Stimulated activated CD8-positive, alpha-beta memory T cell treated with anti-CD3 and anti-CD28 coated beads, Interleukin-12 subunit alpha, Interleukin-12 subunit beta, amount 100 ng/mL, for 24 hours (primary cell): Measurements from ENCODE around the gene MST1.

ENCODE experiments used
- DNase-seq: peaks from one replicate; pipeline ENCODE4 v3.0.0-alpha.2; 2020; ENCODE audit errors: extremely low read depth

The MST1 gene

DNA sequence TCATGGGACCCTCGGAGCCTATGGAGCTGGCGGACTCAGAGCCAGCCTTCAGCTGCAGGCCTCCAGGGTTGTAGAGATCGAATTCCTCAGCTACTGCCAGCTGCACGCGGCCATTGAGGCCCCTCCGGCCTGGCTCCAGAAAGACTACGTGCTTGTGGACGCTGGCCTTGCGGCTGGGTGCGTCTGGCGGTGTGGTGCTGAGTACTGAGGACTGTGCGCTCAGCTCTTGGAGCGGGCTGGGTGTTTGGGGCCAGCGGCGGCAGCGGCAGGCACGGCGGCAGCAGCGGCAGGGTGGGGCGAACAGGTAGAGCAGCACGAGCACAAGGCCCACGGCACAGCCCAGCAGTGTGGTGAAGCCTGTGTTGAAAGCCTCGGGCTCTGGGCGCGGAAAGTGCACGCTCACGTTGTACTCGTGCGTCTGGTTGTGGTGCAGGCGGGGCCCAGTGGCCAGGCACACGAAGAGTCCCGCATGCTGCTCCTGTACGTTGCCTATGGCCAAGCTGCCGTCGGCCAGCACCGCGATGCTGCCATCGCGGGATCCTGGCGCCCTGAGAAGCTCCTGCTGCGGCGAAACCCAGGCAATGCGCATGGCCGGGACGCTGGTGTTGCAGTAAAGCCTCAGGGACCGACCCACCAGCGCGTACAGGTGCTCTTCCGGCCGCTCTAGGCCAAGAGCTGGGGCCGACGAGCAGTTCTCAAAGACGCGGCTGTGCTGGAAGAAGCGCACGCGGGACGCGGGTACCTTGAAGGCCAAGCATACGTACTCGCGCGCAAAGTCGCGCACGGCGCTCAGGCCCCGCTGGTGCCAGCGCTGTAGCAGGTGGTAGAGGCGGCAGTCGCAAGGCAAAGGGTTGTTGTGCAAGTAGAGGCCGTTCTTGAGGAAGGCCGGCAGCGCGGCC is 28.9 kb upstream of the MST1 start:
- no peak for DNase-seq

DNA sequence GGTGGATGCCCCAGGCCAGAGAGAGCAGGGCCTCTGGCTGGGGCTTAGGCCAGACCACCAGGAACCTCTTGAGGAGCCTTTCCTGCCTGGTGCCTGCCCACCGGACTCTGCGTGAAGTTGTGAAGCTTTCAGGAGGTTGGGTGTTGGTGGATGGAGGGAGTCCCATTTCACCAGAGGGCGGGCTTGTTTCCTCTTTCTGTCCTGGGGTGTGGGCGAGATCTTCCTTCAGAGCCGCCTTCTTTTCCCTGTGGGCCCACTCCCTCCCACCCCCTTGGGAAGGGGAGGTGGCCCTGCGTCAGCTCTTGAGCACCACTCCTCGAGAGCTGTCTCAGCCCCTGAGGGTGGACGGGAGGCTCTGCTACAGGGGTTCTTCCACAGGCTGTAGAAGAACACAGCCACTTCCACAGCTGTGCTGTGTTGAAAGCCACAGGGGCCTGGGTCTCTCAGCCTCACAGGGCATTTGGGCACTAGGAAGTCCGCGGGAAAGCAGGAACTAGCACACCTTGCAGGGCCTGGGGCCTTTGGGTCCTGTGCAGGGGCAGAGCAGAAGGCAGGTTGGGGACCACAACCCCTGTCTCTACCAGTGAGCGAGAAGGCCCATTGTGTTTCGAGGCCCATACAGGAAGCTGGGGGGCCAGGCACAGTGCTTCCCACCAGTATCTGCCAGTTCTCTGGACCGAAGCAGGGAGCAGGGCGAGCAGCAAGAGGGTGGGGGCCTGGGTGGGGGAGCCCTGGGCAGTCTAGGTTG is 28.1 kb upstream of the MST1 start:
- no peak for DNase-seq

DNA sequence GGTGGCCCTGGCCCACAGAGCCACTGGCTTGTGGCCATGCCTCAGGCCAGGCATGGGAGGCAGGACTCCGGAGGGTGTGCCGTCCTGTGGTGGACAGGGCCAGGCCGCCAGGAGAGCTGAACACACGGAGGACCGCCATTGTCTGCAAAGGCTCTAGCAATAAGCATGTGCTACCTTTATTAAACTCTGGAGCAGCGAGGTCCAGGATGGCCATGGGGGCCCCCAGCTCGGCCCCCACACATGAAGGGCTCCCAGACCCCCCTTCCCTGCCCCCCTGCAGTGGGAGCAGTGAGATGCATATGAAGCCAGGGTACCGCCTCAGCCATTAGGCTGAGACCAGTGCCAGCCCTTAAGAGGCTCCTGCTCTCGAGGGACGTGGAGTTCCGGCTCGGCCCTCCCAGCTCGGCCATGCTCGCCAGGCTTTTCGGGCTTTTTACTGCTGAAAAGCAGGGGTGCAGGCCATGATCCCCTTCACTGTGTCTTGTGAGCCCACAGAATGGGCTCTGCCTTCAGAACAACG is 27.5 kb upstream of the MST1 start:
- DNase-seq, result no peak

DNA sequence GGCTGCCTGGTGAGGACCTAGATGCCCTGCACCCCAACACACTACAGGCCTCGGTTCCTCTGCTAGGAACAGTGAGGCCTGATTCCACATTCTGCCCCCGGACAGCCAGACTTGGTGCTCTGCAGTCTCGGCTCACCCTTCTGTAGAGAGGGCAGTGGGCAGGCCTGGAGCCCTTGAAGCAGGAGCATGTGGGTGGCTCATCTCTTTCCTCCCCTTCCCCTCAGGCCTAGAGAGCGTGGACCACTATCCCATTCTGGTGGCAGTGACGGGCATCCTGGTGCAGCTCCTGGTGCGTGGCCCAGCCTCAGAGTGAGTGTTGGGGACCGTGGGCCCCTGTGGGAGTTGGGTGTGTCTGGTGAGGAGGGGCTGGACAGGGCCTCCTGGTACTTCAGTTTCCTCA is 26.9 kb upstream of the MST1 start:
- no peak for DNase-seq

DNA sequence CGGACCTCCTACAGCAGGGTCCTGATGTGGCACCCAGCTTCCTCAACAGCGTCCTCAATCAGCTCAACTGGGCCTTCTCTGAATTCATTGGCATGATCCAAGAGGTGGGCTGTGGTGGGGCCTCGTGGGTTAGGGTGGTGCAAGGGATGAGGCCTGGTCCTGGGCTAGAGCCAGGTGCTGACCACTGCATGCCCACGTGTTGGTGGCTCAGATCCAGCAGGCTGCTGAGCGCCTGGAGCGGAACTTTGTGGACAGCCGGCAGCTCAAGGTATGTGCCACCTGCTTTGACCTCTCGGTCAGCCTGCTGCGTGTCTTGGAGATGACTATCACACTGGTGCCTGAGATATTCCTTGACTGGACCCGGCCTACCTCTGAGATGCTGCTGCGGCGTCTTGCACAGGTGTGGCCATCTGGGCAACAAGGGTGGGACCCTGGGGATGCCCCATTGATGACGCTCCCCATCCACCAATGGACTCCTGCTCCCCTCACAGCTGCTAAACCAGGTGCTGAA is 26.4 kb upstream of the MST1 start:
- no peak for DNase-seq

DNA sequence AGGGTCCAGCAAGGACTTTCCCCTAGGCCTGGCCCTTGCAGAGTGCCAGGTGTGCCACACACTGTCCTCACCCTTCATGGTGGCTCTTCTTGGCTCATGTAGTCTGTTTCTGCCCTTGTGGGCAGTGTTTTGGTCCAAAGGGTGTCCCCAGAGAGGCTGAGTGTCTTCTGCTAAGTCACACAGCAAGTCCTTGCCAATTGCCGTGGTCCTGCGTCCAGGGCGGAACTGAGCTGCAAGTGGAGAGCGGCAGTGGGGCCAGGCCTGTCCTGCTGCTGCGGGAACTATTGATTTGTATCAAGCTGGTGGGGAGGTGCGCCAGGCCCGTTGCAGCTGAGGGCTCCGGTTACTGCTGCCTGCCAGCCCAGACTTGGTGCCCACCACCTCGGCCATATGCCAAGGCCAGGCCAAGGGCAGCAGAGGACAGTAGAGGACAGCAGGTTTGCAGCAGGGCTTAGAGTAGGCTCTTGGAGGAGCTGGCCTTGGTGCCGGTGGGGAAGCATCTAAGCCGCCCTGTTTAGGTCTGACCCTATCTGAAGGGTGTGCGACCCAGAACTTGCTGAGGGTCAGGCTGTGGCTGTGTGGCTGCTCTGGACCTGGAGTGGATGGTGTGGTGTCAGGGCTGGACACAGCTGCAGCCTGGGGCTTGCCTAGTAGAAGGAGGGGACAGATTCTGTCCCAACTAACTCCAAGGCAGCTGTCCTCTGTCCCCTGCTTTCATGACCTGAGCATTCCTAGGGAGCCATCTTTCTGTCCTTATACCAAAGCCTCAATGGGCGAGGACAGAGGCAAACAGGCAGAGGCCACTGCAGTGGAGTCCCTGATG is 25.7 kb upstream of the MST1 start:
- no peak for DNase-seq

DNA sequence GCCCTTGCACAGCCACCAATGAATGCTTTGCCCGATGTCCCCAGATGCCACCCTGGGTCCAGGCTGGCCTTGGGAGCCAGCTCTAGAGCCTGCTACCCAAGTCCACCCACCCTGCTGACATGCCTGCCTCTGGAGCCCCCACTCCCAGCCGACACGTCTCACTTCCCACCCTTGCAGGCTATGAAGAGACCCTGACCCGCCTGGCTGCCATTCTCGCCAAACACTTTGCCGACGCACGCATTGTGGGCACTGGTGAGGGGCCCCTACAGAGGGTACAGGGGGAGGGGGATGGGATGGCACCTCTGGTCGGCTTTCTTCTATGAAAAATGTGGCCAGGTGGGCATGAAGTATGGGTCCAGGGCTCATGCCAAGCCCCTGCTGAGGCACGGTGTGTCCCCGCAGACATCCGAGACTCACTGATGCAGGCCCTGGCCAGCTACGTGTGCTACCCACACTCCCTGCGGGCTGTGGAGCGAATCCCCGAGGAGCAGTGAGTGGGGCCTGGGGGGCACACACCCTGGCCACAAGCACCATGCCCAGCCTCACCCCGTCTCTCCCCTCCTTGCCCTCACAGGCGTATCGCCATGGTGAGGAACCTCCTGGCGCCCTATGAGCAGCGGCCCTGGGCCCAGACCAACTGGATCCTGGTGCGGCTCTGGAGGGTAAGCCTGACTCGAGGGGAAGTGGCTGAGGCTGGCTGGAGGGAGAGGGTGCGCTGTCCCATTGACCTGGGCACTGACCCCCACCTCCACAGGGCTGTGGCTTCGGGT is 24.2 kb upstream of the MST1 start:
- no peak for DNase-seq

DNA sequence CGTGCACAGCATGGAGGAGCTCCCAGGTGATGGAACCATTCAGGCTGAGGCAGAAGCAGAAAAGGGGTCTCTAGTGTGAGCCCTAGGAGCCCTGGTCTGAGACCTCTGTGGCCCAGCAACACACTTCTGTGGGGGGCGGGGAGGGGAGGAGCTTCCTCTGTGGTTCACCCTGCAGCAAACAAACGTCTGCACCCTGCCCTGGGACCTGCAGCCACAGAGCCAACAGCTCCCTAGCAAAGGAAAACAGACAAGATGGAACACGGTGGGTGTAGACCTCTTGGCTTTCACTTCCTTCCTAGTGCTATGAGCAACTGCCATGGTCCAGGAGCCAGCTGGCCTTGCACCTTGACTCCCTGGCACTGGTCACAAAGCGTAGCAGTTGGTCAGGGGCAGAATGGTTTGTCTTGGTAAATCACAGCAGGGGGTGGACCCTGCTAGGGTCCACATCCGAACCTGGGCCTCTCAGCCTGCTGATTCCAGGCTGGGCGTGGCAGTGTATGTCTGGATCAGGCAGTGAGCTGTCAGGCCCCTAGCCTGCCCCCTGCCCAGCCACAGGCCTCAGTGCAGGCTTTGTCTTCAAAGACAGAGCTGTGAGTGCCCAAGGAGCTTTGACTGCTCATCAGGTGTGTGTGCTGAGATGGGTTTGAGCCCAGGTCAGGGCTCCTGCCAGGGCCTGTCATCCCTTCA is 23.5 kb upstream of the MST1 start:
- no peak for DNase-seq

DNA sequence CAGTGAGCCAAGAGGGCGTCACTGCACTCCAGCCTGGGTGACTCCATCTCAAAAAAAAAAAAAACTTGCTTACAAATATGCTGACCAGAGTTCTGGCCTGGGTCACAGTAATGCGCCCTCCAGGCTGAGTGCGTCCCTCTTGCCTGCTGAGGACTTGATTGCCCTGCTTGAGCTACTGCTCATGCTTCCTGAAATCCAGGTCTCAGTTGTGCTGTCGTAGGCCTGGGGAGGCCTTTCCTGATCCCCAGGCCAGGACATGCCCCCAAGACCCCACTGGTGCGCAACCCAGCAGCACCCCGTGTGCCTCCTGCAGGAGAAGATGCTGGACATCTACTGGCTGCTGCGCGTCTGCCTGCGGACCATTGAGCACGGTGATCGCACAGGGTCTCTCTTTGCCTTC is 22.9 kb upstream of the MST1 start:
- DNase-seq, result no peak

DNA sequence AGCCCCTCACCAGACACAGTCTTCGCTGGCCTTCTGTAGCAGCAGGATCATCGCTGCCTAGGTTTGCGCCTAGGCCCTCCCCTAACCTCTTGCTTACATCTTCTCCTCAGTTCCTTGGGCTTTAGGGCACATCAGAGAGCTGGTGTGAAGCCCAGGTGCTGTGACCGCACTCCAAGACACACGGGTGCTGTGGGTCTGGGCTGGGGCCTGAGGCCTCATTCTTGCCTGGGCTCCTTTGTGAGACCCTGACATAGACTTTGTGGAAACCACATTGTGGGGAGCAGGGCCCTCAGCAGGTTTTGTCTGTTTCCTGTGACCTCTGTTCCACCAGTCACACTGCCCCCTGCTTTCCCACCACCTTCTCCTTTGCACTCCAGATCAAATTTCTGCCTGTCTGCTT is 22.2 kb upstream of the MST1 start:
- DNase-seq, result no peak

DNA sequence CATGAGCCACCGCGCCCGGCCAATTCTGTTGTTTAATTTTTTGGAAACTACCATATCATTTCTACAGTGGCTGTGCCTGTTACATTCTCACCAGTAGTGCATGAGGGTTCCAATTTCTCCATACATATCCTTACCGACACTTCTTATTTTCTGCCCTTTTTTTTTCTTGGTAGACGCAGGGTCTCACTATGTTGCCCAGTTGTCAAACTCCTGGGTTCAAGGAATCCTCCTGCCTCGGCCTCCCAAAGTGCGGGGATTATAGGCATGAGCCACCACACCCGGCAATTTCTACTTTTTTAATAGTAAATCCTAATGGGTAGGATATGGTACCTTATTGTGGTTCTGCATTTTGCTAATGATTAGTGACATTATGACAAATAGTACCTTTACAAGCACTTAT is 20.6 kb upstream of the MST1 start:
- no peak for DNase-seq

DNA sequence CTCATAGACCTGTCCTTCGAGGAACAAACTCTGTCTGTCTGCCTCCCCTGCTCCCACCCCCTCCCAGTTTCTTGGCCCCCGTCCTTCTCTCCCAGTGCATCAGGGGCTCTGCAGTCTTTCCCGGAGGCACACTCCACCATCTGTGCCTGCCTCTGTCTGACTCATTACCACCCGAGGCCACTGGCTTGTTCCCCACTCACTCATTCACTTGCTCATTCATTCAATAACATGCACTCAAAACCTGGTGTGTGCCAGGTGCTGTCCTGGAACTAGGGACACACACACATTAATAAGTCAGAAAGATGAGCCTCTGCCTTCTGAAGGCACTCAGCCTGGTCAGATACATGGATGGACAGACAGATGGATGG is 17.8 kb upstream of the MST1 start:
- DNase-seq, result no peak

DNA sequence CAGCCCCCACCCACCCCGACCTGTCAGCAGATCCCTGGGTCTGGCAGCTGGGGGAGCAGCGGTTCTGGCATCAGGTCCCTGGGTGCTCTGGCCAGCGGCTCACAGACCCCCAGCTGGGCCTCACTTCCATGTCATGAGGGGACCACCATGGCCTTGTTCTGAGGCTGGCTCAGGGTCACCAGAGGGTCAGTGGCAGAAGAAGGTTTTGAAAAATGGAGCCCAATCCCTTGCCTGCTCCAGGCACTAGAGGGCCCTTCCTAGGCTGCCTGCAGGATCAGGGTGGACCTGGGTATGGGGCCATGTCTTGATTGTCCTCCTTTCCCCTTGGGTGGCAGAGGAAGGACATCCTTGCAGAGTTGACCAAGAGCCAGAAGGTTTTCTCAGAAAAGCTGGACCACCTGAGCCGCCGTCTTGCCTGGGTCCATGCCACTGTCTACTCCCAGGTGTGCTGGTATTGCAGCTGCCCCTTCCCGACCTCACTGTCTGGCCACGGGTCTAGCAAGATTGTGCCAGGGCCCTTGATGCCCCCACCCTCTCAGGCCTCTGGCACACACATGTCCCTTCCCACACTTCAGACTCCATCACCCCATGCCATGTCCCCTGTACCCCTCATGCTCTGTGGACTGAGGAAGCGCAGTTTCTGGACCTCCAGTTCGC is 17.3 kb upstream of the MST1 start:
- no peak for DNase-seq

DNA sequence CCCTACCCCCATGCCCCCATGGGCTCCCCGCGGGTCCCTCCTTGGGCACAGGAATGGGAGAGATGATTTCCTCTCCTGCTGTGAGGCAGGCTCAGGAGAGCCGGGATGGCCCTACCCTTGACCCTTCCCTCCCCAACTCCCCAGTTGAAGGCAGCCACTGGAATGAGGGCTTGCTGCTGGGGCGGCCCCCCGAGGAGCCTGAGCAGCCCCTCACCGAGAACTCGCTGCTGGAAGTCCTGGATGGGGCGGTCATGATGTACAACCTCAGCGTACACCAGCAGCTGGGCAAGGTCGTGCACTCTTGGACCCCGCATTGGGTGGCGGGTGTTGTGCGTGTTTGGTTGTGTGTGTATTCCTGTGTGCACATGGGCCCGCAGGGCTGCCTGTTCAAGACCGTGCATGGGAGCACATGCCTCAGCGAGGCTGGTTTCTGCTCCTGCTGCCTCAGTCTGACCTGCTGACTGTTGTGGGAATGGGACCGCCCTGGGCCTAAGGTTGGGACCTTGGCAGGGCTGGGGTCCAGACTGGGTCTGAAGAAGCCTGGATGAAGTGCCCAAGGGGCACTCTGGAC is 16.2 kb upstream of the MST1 start:
- no peak for DNase-seq

DNA sequence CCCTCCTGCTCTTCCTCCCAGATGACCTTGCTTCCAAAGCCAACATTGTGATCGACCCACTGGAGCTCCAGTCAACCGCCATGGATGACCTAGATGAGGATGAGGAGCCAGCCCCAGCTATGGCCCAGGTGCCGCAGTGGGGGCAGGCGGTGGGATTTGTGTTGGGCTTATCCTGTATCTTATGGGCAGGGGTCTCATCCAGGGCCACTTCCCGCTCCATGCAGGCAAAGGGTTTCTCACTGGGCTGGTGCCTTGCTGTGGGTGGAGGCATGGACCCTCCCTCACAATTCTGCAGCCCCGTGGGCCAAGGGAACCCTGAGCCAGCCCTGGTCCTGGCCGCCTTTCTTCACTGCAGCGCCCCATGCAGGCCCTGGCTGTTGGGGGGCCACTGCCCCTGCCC is 15.4 kb upstream of the MST1 start:
- no peak for DNase-seq

DNA sequence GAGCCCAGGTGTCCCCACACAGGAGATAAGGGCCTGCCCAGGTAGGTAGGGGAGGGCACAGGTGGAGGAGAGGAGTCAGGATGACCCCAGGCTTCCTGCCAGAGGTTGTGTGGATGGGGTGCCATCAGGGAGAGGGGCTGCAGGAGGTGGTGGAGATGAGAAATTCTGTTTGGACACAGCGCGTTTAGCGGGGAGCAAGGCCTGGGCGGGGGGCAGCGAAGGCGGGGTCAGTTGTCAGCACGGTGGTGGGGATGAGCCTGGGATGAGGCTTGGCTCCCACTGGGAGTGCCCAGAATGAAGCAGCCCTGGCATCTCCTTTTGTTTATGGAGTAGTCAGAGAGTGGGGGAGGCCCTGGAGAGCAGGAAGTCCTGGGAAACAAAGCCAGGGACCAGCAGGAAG is 14.7 kb upstream of the MST1 start:
- DNase-seq, result no peak

DNA sequence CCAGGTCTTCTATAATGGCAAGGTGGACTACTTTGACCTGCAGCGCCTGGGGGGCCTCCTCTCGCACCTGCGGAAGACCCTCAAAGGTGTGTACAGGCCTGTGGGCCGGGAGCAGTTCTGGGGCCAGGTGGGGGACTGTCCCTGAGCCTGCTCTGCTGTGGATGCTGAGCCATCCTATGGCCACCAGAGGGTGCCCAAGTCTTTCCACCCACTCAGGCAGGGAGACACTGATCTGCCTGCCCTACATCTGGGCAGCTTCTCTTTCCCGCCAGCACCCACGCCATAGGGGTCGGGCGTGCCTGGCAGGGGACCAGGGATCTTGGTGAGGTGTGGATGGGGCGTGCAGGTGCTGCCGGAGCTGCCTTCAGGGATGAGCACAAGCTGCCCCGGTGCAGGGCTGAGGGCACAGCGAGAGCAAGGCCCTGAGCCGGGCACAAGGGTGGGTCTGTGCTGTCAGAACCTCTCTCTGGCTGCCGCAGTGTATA is 14.2 kb upstream of the MST1 start:
- no peak for DNase-seq

DNA sequence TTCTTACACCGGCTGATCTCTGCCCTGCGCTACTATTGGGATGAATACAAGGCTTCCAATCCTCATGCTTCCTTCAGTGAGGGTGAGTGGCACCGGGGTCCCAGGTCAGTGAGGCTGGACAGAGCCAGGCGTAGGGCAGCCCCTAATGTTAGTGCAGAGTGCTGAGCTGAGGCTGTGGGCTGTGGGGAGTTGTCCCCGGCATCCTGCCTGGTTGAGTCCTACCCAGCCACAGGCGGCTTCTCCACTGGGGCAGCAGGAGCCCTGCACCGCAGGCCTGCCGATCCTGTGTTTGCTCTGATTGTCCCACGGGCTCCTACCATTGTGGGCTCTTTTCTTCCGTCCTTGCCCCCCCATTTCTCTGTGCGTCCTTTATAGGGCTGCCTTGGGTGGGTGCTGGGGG is 13.4 kb upstream of the MST1 start:
- no peak for DNase-seq

DNA sequence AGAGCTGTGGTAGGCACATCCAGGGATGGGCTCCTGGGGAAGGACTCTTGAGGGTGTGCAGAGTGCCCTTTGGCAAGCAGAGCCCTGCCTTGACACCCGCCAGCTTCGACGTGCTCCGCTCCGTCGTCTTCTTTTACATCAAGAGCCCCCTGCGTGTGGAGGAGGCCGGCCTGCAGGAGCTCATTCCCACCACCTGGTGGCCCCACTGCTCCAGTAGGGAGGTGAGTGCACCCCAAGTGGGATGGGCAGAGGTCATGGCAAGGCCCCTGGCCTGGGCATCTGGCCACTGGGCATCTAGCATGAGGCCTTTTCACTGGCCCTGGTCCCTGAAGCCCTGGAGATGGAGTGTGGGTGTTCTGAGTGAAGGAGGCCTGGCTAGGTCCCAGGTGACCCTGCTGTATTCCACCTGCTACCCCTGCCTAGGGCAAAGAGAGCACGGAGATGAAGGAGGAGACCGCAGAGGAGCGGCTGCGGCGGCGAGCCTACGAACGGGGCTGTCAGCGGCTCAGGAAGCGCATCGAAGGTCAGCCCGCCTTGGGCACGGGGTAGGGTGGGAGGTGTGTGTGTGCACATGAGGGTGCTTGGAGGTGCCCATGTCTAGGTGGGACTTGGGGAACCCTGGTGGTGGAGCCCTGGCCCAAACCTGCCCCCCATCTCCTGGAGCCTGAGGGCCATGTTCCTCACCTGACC is 12.3 kb upstream of the MST1 start:
- no peak for DNase-seq
